GM10248 (cell line): ENCODE data around the gene G6PC1.
"Not testable (repeated sequence)": the region's sequence is repeated elsewhere in the genome, so short reads cannot be mapped to it uniquely, and the experiment has no call there.

Experiments used
- CTCF ChIA-PET: fragments of 300-600 bp; sonication (Branson Sonifier 250); formaldehyde crosslinking; extraction: SDS; loops from one replicate; lab custom pipeline; 2021; ENCODE audit warnings: antibody characterized with exemption; lab: Yijun Ruan, JAX
- POLR2A ChIA-PET: fragments of 350-650 bp; sonication (Branson Sonifier 250); formaldehyde crosslinking; extraction: SDS; loops from one replicate; lab custom pipeline; 2020; ENCODE audit warnings: antibody characterized with exemption; lab: Yijun Ruan, JAX
- DNase-seq: peaks from one replicate; pipeline ENCODE4 v3.0.0; 2012; ENCODE audit errors: extremely low spot score
- CTCF ChIP-seq: IDR thresholded peaks from 2 replicates; pipeline ENCODE4 v1.5.1; 2012; ENCODE audit warnings: mild to moderate bottlenecking, low read depth; ENCODE audit errors: extremely low read depth, missing control alignments, control extremely low read depth

Gene G6PC1

GRCh38 chr17:42900460-42901331 is at the start of gene G6PC1:
Gene G6PC1, plus strand, starts transcription at chr17:42900799. Its CDS starts 78 bp downstream, at chr17:42900877.
- TF ChIP-seq CTCF: no peak
- CTCF ChIA-PET: interaction anchor here (1.4 kb wide), 1 partner anchor 29 kb away, joined by 3 read pairs; no protein-coding TSS in a partner anchor
- no peak for DNase-seq
- POLR2A ChIA-PET: interaction anchor here (0.6 kb wide), 1 partner anchor 296 kb away, joined by 8 read pairs; no protein-coding TSS in a partner anchor

GRCh38 chr17:42850954-42851353 is 49.6 kb upstream of the G6PC1 start, which contains the start of gene AOC3:
Gene AOC3, plus strand, starts transcription at chr17:42851199. Its CDS starts 145 bp downstream, at chr17:42851344.
- no peak for TF ChIP-seq CTCF
- no peak for DNase-seq
- ChIA-PET CTCF (no interaction called here), POLR2A (no interaction called here)

- CTCF ChIA-PET: interaction anchor here (1.1 kb wide), 1 partner anchor 17 kb away, joined by 3 read pairs; no protein-coding TSS in a partner anchor
- POLR2A ChIA-PET: not testable (repeated sequence)
Measured at GRCh38 chr17:42851371-42852240, 49.0 kb upstream of the G6PC1 start.

GRCh38 chr17:42852351-42852750 is 48.2 kb upstream of the G6PC1 start:
- POLR2A ChIA-PET: no interaction called here
- CTCF ChIA-PET: interaction anchor here (0.8 to 1.1 kb wide), 2 partner anchors 9 to 16 kb away, joined by 3 read pairs; no protein-coding TSS in a partner anchor
- DNase-seq: no peak
- no peak for TF ChIP-seq CTCF

More at GRCh38 chr17:42851371-42852240, 49.0 kb upstream of the G6PC1 start:
- DNase-seq: not testable (repeated sequence)

- ChIA-PET POLR2A (no interaction called here), CTCF (interaction anchor here (0.8 kb wide), 2 partner anchors 8 to 10 kb away, joined by 3 to 4 read pairs; no protein-coding TSS in a partner anchor)
- DNase-seq: no peak
- no peak for TF ChIP-seq CTCF
Measured at GRCh38 chr17:42853004-42853403, 47.6 kb upstream of the G6PC1 start.

- ChIA-PET CTCF (interaction anchor here (0.8 kb wide), 1 partner anchor 10 kb away, joined by 4 read pairs; no protein-coding TSS in a partner anchor), POLR2A (no interaction called here)
- no peak for TF ChIP-seq CTCF
- DNase-seq: no peak
Measured at GRCh38 chr17:42853597-42853967, 47.0 kb upstream of the G6PC1 start.
